AG04449 (cell line): ENCODE results near the gene PTBP3.

ENCODE experiments used
- CTCF ChIA-PET: fragments of 350-600 bp; formaldehyde crosslinking; extraction: SDS; loops from one replicate; lab custom pipeline; 2021; ENCODE audit warnings: antibody characterized with exemption; lab: Yijun Ruan, JAX
- POLR2A ChIA-PET: fragments of 400-600, 350-600 bp; formaldehyde crosslinking; extraction: SDS; loops from one replicate; lab custom pipeline; 2020; ENCODE audit warnings: antibody characterized with exemption, inconsistent platforms; lab: Yijun Ruan, JAX
- DNase-seq: peaks from one replicate; pipeline ENCODE4 v3.0.0-alpha.2; 2010; ENCODE audit warnings: low read depth, low spot score
- H3K4me3 ChIP-seq: 2 replicates; pipeline ENCODE4 v1.5.1; 2011; ENCODE audit warnings: low read depth, mild to moderate bottlenecking, control low read depth, low read length
- CTCF ChIP-seq: IDR thresholded peaks from one replicate; pipeline ENCODE4 v1.5.1; 2011; ENCODE audit warnings: mild to moderate bottlenecking, moderate library complexity, low read length, control low read depth, inconsistent platforms; ENCODE audit not compliant: insufficient read depth; ENCODE audit errors: missing control alignments

The PTBP3 gene

DNA sequence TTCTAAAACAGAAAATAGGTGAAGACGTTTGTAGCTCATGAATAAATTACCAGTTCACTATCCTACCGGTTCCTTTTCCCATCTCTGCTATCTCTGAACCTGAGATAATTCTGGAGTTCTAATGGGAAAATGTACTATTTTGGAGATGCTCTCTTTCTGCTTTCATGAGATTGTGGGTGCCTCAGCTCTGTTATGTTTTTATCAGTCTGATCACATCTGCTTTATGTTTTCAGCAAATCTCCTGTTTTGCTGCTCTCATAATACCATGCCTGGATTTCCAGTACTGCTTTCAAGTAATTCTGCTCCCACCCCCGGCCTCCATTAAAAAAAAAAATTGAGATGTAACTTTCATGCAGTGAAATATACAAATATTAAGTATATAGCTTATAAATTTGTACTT lies 149.2 kb downstream of the PTBP3 start:
- H3K4me3 ChIP-seq, result no peak overlapping the region
- ChIA-PET CTCF (interaction anchor here (1.0 to 1.5 kb wide), 2 partner anchors 10 to 87 kb away, joined by 3 to 5 read pairs; no protein-coding TSS in a partner anchor), POLR2A (no interaction called here)
- no peak for DNase-seq
- no peak for TF ChIP-seq CTCF

DNA sequence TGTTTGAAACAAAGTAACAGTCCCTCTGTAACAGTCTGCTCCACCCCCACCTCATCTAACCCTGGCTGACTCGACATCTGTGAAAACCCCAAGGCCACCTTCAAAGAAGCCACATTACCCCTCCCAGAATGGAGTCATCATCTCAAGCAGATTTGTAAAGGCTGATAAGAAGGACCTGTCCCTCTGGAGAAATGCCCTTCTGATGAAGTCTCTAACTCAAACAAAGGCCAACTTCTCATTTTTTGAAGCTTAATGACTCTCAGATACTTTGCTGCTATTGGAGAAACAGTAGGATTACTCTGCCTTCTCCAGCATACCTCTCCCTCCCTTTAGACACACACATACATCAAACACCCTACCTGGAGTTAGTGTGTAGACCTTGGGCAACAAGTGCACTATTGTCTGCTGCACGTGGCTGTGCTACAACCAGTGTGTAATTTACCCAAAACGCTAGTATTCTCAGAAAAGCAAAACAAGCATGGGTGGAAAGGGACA lies 153.0 kb downstream of the PTBP3 start:
- ChIA-PET CTCF (interaction anchor here (1.2 kb wide), 1 partner anchor 182 kb away, joined by 4 read pairs; no protein-coding TSS in a partner anchor), POLR2A (no interaction called here)
- H3K4me3 ChIP-seq, result no peak overlapping the region
- no peak for DNase-seq
- TF ChIP-seq CTCF, result no peak

- ChIA-PET POLR2A (no interaction called here), CTCF (no interaction called here)
- no peak for TF ChIP-seq CTCF
- DNase-seq, result no peak
- no peak overlapping the region for H3K4me3 ChIP-seq
Measured at GRCh38 chr9:112179816-112180215, 153.6 kb downstream of the PTBP3 start.

- no peak for TF ChIP-seq CTCF
- ChIA-PET CTCF (interaction anchor here (0.8 kb wide), 1 partner anchor 31 kb away, joined by 3 read pairs; no protein-coding TSS in a partner anchor), POLR2A (no interaction called here)
Measured at GRCh38 chr9:112176524-112176923, 156.9 kb downstream of the PTBP3 start.

GRCh38 chr9:112175796-112176315 lies 157.6 kb downstream of the PTBP3 start:
- peak overlapping the region; percentile 56 for H3K4me3 ChIP-seq
- no peak for DNase-seq
- TF ChIP-seq CTCF, result no peak
- CTCF ChIA-PET, result no interaction called here
- POLR2A ChIA-PET, result no interaction called here

More at GRCh38 chr9:112176524-112176923, 156.9 kb downstream of the PTBP3 start:
- DNase-seq, result no peak
- H3K4me3 ChIP-seq, result no peak overlapping the region

GRCh38 chr9:112174965-112175795 lies 158.2 kb downstream of the PTBP3 start, which contains the start of gene SUSD1:
SUSD1 (minus strand) TSS chr9:112175297; CDS start chr9:112175235, 62 bp downstream.
- ChIA-PET POLR2A (no interaction called here), CTCF (no interaction called here)
- peak within 1 kb of the TSS; percentile 56 for H3K4me3 ChIP-seq
- no peak for DNase-seq
- TF ChIP-seq CTCF, result no peak
